ACHN (cell line): Measurements from ENCODE around the gene ZSCAN10.
"Not testable (repeated sequence)": the region's sequence is repeated elsewhere in the genome, so short reads cannot be mapped to it uniquely, and the experiment has no call there.

ENCODE experiments used
- DNase-seq: peaks from one replicate; pipeline ENCODE4 v3.0.0-alpha.2; 2015
- in situ Hi-C: cut with HindIII; loops from 2 replicates; pipeline ENCODE4 v1.10.0; 2017; ENCODE audit warnings: low sequenced_read_pairs, low pct_ligation_motif_present, low pct_unique_long_range_greater_than_20kb

Gene ZSCAN10

DNA sequence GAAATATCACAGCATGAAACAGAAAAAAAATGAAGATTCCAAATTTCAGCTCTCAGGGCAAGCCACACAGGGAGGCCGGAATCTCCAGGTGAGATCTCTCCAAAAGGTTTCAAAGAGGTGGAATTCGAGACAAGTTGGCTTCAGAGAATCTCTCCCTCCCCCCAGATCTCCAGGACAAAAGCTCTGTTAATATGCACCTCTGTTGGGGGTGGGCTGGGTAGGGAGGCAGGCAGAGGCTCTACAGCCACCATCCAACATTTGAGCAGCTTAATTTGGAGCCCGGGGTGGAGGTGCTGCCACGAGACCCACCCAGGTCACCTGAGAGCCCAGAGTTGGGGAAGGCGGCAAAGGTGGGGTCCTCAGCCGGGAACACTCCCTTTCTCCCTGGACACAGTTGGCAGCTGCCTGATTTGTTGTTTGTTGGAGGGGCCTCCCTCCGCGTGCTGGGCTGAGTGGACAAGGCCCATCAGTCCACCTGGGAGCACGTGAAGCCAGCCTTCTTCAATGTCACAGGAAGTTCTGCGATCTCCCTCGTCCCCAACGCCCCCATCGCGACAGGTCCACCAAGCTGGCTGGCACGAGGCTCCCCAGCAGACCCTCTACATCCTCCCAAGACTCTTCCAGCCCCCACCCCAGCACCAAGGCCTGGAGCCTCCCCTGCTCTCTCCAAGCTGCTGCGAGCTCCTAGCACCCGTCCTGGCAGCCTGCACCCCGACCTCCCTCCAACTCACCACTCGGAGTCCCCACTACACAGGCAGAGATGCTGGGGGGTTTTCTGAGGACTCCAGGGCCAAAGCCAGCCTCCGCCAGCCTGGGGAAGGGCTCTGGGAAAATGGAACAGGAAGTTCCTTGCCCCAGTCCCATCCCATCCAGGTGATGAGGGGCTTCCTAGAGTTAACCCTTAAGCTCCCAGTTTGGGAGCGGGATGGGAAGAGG is at the start of gene ZSCAN10:
Gene ZSCAN10 (minus strand): TSS at position 836 of the 936 bp plus-strand sequence. CDS start 6,357 bp downstream, outside the sequence.
- in situ Hi-C loops, result no loop called here
- DNase-seq, result no peak

GRCh38 chr16:3148256-3149192 is 49.4 kb upstream of the ZSCAN10 start:
- in situ Hi-C loops, result no loop called here
- DNase-seq, result no peak

GRCh38 chr16:3147757-3148104 is 48.6 kb upstream of the ZSCAN10 start:
- in situ Hi-C loops, result no loop called here
- no peak for DNase-seq

- in situ Hi-C loops, result no loop called here
Measured at GRCh38 chr16:3147046-3147756, 48.1 kb upstream of the ZSCAN10 start.

GRCh38 chr16:3145660-3146059 is 46.6 kb upstream of the ZSCAN10 start:
- in situ Hi-C loops, result no loop called here

More at GRCh38 chr16:3147046-3147756, 48.1 kb upstream of the ZSCAN10 start:
- no peak for DNase-seq

GRCh38 chr16:3145151-3145550 is 46.1 kb upstream of the ZSCAN10 start:
- DNase-seq, result no peak
- in situ Hi-C loops, result no loop called here

More at GRCh38 chr16:3145660-3146059, 46.6 kb upstream of the ZSCAN10 start:
- DNase-seq, result no peak

DNA sequence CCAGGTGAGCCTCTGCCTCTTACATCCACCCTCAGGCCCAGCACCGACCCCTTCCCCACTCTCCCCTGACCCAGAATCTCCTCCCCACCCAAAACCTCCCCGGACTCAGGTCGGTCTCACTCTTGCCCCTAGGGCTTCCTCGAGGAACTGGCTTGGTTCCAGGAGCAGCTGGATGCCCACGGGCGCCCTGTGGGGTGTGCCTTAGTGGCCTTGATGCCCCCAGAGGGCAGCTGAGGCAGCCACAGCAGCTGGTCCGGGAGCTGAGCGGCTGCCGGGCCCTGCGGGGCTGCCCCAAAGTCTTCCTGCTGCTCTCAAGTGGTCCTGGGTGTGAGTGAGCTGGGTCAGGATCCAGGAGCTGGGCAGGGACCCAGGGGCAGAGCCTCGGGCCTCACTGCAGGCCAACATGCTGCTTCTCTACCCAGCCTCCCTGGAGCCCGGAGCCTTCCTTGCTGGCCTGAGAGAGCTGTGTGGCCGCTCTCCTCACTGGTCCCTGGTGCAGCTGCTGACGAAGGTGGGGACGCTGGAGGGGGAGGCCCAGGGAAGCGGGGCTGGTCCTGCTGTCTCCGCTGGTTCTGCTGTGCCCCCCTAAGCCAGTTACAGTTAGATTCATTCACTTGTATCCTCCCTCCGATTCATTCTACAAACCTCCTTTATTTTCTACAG is 45.4 kb upstream of the ZSCAN10 start:
- no peak for DNase-seq
- in situ Hi-C loops, result no loop called here

- no peak for DNase-seq
- in situ Hi-C loops, result no loop called here
Measured at GRCh38 chr16:3143598-3144320, 44.7 kb upstream of the ZSCAN10 start.

DNA sequence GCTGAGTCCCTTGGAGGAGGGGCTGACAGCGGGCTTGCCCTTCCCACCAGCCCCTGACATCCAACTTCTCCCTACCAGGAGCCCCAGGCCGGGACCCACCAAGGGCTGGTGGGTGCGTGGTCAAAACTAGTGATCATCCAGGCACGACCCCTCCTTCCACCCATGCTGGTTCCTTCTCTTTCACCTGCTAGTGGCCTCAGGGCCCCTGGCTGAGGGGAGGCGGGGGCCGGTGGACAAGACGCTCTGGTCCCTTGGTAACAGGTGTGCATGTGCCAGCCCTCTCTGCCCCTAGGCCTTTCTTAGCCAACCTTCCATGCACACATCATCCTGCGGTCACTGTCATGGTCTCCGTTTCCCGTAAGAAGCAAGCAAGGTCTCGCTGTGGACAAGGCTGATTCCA is 44.1 kb upstream of the ZSCAN10 start:
- in situ Hi-C loops, result no loop called here
- no peak for DNase-seq

GRCh38 chr16:3142770-3143169 is 43.7 kb upstream of the ZSCAN10 start:
- in situ Hi-C loops, result no loop called here
- no peak for DNase-seq

GRCh38 chr16:3142327-3142726 is 43.2 kb upstream of the ZSCAN10 start:
- DNase-seq, result no peak
- in situ Hi-C loops, result no loop called here

GRCh38 chr16:3141781-3142311 is 42.8 kb upstream of the ZSCAN10 start:
- no peak for DNase-seq
- in situ Hi-C loops, result no loop called here

DNA sequence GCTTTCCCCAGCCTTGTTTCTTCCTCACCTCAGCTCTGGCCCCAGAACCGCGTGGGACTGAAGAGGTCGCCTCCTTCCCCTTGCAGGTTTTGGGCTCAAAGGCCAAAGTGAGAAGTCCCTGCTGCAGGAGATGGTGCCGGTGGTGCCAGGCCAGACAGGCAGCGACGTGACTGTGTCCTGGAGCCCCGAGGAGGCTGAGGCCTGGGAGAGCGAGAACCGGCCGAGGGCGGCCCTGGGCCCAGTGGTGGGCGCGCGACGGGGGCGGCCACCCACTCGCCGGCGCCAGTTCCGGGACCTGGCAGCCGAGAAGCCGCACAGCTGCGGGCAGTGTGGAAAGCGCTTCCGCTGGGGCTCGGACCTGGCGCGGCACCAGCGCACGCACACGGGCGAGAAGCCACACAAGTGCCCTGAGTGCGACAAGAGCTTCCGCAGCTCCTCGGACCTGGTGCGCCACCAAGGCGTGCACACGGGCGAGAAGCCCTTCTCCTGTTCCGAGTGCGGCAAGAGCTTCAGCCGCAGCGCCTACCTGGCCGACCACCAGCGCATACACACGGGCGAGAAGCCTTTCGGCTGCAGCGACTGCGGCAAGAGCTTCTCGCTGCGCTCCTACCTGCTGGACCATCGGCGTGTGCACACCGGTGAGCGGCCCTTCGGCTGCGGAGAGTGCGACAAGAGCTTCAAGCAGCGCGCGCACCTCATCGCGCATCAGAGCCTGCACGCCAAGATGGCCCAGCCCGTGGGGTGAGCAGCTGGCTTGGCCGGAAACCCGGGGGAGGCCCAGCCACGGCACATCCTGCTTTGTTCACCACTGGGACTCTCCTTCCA is 41.7 kb upstream of the ZSCAN10 start:
- DNase-seq, result no peak

DNA sequence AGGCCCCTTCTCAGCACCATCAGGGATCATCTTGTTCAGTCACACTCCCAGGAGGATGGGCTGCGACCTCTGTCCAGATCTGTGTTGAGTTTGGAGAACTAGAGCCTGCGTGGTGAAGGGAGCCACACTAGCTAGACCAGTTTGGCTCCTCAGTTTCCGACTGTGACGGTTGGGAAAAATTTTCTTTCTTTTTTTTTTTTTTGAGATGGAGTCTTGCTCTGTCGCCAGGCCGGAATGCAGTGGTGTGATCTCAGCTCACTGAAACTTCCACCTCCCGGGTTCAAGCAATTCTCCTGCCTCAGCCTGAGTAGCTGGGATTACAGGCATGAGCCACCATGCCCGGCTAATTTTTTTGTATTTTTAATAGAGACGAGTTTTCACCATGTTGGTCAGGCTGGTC is 40.5 kb upstream of the ZSCAN10 start:
- DNase-seq, result peak; percentile 42
- in situ Hi-C loops, result not testable (repeated sequence)

More for the DNA sequence above, 41.7 kb upstream of the ZSCAN10 start:
- in situ Hi-C loops, result no loop called here

GRCh38 chr16:3138823-3139426 is 39.8 kb upstream of the ZSCAN10 start:
- in situ Hi-C loops, result no loop called here
- DNase-seq, result no peak

- DNase-seq, result no peak
- in situ Hi-C loops, result no loop called here
Measured at GRCh38 chr16:3138342-3138741, 39.2 kb upstream of the ZSCAN10 start.
